ENCODE results near the gene SUSD1.
"Not testable (repeated sequence)": the region's sequence is repeated elsewhere in the genome, so short reads cannot be mapped to it uniquely, and the experiment has no call there.

SUSD1 gene

DNA sequence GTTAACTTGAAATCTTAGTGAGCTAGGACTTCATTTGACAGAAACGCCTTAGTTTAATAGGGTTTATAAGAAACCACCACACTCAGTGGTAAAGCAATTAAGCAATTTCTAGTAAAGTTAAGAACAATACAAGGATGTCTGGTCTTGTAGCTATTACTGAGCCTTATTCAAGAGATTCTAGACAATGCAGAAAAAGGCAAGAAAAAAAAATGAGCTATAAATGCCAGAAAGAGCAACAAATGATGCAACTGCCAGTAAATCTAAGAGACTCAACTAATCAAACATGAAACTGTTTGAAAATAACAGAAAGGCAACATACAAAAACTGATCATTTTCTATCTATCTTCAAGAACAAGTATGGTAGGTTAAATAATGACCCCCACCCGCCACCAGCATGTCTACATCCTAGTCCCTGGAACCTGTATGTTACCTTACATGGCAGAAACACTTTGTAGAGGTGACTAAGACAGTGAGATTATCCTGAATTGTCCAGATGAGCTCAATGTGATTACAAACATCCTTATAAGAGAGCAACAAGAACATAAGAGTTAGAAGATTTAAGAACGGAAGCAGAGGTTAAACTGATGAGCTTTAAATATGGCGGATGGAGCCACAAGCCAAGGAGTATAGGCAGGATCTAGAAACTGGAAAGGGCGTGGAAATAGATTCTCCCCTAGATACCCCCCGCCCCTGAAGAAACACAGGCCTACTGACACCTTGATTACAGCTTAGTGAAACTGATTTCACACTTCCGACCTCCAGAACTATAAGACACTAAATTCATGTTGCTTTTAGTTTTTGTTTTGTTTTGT, 93.0 kb downstream of the SUSD1 start:
- peaks cover 8% of the 10 kb centered on the region for H3K4me1 ChIP-seq (ENCODE audit: control insufficient read depth, insufficient read depth, low read length, unreplicated experiment)
- 0 out of 2 replicates have a peak, but pooled peaks cover 3% of the 10 kb centered on the region for H3K36me3 ChIP-seq (ENCODE audit: insufficient read depth, low read length)

DNA sequence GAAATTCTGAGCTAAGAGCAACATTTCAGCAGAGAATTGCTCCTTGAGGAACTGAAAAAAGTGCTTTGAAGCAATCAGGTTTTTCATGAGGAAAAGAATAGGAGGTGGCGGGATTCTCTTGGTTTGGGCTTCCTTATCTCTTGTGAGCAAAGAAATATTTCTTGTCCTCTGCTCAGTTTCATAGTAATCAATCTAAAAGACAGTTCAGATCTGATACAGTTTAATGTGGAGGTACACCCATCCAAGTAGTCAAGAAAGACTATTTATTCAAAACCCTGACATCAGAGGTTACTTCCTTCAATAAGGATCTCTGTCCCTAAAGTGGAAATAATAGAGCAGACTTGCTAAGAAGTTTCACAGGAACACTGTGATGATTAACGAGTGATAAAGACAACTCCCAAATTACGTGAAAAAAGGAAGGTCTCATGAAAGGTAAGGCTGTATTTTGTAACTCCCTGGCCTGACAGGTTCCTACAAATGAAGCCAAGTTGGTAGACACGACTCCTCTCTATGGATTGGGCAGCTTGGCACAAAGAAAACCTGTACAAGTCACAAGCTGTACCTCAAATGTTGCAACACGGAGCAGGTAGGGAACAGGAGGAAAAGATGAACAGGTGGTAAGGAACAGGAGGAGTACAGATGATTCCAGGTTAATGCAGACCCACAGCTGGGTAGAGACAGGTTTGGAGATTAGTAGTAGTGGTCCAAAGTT, 94.1 kb downstream of the SUSD1 start:
- no peak overlapping the region for H3K4me3 ChIP-seq (ENCODE audit: low read depth, low read length)
- H3K36me3 ChIP-seq (ENCODE audit: insufficient read depth, low read length): 0 out of 2 replicates have a peak, but pooled peaks cover 3% of the 10 kb centered on the region
- H3K27me3 ChIP-seq (ENCODE audit: insufficient read depth, low read length): no peaks in the 10 kb centered on the region
- peaks cover 8% of the 10 kb centered on the region for H3K4me1 ChIP-seq (ENCODE audit: control insufficient read depth, insufficient read depth, low read length, unreplicated experiment)
- no peaks in the 10 kb centered on the region for H3K79me2 ChIP-seq (ENCODE audit: control insufficient read depth, insufficient read depth, low read length, unreplicated experiment)
- no peak overlapping the region for H3K27ac ChIP-seq (ENCODE audit: low read depth, low read length)
- H2AFZ ChIP-seq (ENCODE audit: low read length, unreplicated experiment): no peak overlapping the region

More for the DNA sequence above, 93.0 kb downstream of the SUSD1 start:
- Histone ChIP-seq H3K4me3 (ENCODE audit: low read depth, low read length) (no peak overlapping the region), H3K27me3 (ENCODE audit: insufficient read depth, low read length) (no peaks in the 10 kb centered on the region), H3K79me2 (ENCODE audit: control insufficient read depth, insufficient read depth, low read length, unreplicated experiment) (no peaks in the 10 kb centered on the region), H3K27ac (ENCODE audit: low read depth, low read length) (no peak overlapping the region), H2AFZ (ENCODE audit: low read length, unreplicated experiment) (no peak overlapping the region)

- Histone ChIP-seq H3K27me3 (ENCODE audit: insufficient read depth, low read length) (no peaks in the 10 kb centered on the region), H3K36me3 (ENCODE audit: insufficient read depth, low read length) (0 out of 2 replicates have a peak, but pooled peaks cover 3% of the 10 kb centered on the region), H3K27ac (ENCODE audit: low read depth, low read length) (no peak overlapping the region), H3K4me1 (ENCODE audit: control insufficient read depth, insufficient read depth, low read length, unreplicated experiment) (peaks cover 19% of the 10 kb centered on the region), H2AFZ (ENCODE audit: low read length, unreplicated experiment) (no peak overlapping the region), H3K4me3 (ENCODE audit: low read depth, low read length) (no peak overlapping the region), H3K79me2 (ENCODE audit: control insufficient read depth, insufficient read depth, low read length, unreplicated experiment) (no peaks in the 10 kb centered on the region)
Measured at GRCh38 chr9:112078432-112078831, 96.7 kb downstream of the SUSD1 start.

DNA sequence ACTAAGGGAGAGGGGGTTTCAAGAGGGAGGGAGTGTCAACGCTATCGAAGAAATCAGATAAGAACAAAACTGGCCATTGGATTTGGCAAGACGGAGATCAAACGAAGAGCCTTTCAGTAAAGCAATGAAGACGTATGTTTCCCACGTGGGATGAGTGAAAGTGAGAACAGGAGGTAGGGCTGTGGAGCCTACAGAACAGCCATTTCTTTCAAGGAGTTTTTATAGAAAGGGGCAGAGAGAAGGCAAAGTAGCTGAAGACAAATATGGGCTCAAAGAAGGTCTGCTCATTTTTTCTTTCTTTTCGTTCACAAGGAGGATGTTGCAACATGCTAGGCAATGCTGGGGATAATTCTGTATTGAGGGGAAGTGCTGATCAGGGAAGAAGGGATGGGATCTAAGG, 98.3 kb downstream of the SUSD1 start:
- H3K36me3 ChIP-seq (ENCODE audit: insufficient read depth, low read length): 0 out of 2 replicates have a peak, but pooled peaks cover 3% of the 10 kb centered on the region
- no peak overlapping the region for H2AFZ ChIP-seq (ENCODE audit: low read length, unreplicated experiment)
- peaks cover 27% of the 10 kb centered on the region for H3K4me1 ChIP-seq (ENCODE audit: control insufficient read depth, insufficient read depth, low read length, unreplicated experiment)
- no peaks in the 10 kb centered on the region for H3K79me2 ChIP-seq (ENCODE audit: control insufficient read depth, insufficient read depth, low read length, unreplicated experiment)
- H3K27me3 ChIP-seq (ENCODE audit: insufficient read depth, low read length): no peaks in the 10 kb centered on the region
- H3K4me3 ChIP-seq (ENCODE audit: low read depth, low read length): no peak overlapping the region
- H3K27ac ChIP-seq (ENCODE audit: low read depth, low read length): no peak overlapping the region

DNA sequence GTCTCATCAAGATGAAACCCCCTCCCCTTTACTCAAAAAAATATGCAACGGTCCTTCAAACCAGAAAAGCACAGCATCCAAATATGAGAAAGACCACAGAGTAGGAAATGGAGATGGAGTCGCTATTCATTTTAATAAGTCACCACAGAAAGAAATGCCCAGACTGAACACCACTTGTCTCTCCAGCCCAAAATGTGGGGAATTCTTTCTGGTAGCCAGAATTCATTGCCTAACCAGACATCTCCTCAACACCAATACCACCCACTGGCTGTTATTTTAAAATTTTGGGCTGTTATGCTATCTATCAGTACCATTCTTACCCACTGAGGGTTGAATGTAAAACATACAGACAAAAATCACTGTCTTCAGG, 100.1 kb downstream of the SUSD1 start:
- H3K79me2 ChIP-seq (ENCODE audit: control insufficient read depth, insufficient read depth, low read length, unreplicated experiment): no peaks in the 10 kb centered on the region
- no peak overlapping the region for H3K4me3 ChIP-seq (ENCODE audit: low read depth, low read length)
- peak overlapping the region; percentile 10 for H2AFZ ChIP-seq (ENCODE audit: low read length, unreplicated experiment)
- H3K27me3 ChIP-seq (ENCODE audit: insufficient read depth, low read length): no peaks in the 10 kb centered on the region
- no peaks in the 10 kb centered on the region for H3K36me3 ChIP-seq (ENCODE audit: insufficient read depth, low read length)
- H3K4me1 ChIP-seq (ENCODE audit: control insufficient read depth, insufficient read depth, low read length, unreplicated experiment): peaks cover 27% of the 10 kb centered on the region
- H3K27ac ChIP-seq (ENCODE audit: low read depth, low read length): peak overlapping the region; percentile 98

GRCh38 chr9:112074250-112075008, 100.7 kb downstream of the SUSD1 start:
- Histone ChIP-seq H2AFZ (ENCODE audit: low read length, unreplicated experiment) (no peak overlapping the region), H3K4me3 (ENCODE audit: low read depth, low read length) (0 out of 2 replicates have a peak overlapping the region, but pooled peaks have one; percentile 5), H3K27me3 (ENCODE audit: insufficient read depth, low read length) (no peaks in the 10 kb centered on the region), H3K27ac (ENCODE audit: low read depth, low read length) (peak overlapping the region; percentile 98), H3K4me1 (ENCODE audit: control insufficient read depth, insufficient read depth, low read length, unreplicated experiment) (peaks cover 27% of the 10 kb centered on the region), H3K79me2 (ENCODE audit: control insufficient read depth, insufficient read depth, low read length, unreplicated experiment) (no peaks in the 10 kb centered on the region), H3K36me3 (ENCODE audit: insufficient read depth, low read length) (no peaks in the 10 kb centered on the region)

GRCh38 chr9:112073639-112074173, 101.4 kb downstream of the SUSD1 start:
- H3K4me3 ChIP-seq (ENCODE audit: low read depth, low read length); H3K79me2 ChIP-seq (ENCODE audit: control insufficient read depth, insufficient read depth, low read length, unreplicated experiment); H3K27me3 ChIP-seq (ENCODE audit: insufficient read depth, low read length); H3K36me3 ChIP-seq (ENCODE audit: insufficient read depth, low read length); H2AFZ ChIP-seq (ENCODE audit: low read length, unreplicated experiment): not testable (repeated sequence)
- Histone ChIP-seq H3K27ac (ENCODE audit: low read depth, low read length) (peak overlapping the region; percentile 98), H3K4me1 (ENCODE audit: control insufficient read depth, insufficient read depth, low read length, unreplicated experiment) (peaks cover 27% of the 10 kb centered on the region)

GRCh38 chr9:112072721-112073638, 102.1 kb downstream of the SUSD1 start:
- peak overlapping the region; percentile 98 for H3K27ac ChIP-seq (ENCODE audit: low read depth, low read length)
- H3K4me3 ChIP-seq (ENCODE audit: low read depth, low read length): peak overlapping the region; percentile 21
- H3K4me1 ChIP-seq (ENCODE audit: control insufficient read depth, insufficient read depth, low read length, unreplicated experiment): peaks cover 27% of the 10 kb centered on the region
- H3K79me2 ChIP-seq (ENCODE audit: control insufficient read depth, insufficient read depth, low read length, unreplicated experiment): no peaks in the 10 kb centered on the region
- no peaks in the 10 kb centered on the region for H3K36me3 ChIP-seq (ENCODE audit: insufficient read depth, low read length)
- H2AFZ ChIP-seq (ENCODE audit: low read length, unreplicated experiment): peak overlapping the region; percentile 24
- no peaks in the 10 kb centered on the region for H3K27me3 ChIP-seq (ENCODE audit: insufficient read depth, low read length)

GRCh38 chr9:112069318-112070169, 105.6 kb downstream of the SUSD1 start:
- Histone ChIP-seq H3K79me2 (ENCODE audit: control insufficient read depth, insufficient read depth, low read length, unreplicated experiment) (no peaks in the 10 kb centered on the region), H3K36me3 (ENCODE audit: insufficient read depth, low read length) (no peaks in the 10 kb centered on the region), H2AFZ (ENCODE audit: low read length, unreplicated experiment) (no peak overlapping the region), H3K27ac (ENCODE audit: low read depth, low read length) (no peak overlapping the region), H3K4me3 (ENCODE audit: low read depth, low read length) (no peak overlapping the region), H3K4me1 (ENCODE audit: control insufficient read depth, insufficient read depth, low read length, unreplicated experiment) (peaks cover 32% of the 10 kb centered on the region), H3K27me3 (ENCODE audit: insufficient read depth, low read length) (no peaks in the 10 kb centered on the region)

Data from ACC112 (cell line).